GM12874 (cell line): ENCODE measurements around the gene XIRP2.

Experiments
- TF ChIP-seq, protein P1 (sequence below): IDR thresholded peaks from 2 replicates; pipeline ENCODE4 v1.5.1; 2011; ENCODE audit warnings: low read depth, mild to moderate bottlenecking, control low read depth, low read length, moderate library complexity; ENCODE audit not compliant: insufficient read depth

The XIRP2 gene

DNA sequence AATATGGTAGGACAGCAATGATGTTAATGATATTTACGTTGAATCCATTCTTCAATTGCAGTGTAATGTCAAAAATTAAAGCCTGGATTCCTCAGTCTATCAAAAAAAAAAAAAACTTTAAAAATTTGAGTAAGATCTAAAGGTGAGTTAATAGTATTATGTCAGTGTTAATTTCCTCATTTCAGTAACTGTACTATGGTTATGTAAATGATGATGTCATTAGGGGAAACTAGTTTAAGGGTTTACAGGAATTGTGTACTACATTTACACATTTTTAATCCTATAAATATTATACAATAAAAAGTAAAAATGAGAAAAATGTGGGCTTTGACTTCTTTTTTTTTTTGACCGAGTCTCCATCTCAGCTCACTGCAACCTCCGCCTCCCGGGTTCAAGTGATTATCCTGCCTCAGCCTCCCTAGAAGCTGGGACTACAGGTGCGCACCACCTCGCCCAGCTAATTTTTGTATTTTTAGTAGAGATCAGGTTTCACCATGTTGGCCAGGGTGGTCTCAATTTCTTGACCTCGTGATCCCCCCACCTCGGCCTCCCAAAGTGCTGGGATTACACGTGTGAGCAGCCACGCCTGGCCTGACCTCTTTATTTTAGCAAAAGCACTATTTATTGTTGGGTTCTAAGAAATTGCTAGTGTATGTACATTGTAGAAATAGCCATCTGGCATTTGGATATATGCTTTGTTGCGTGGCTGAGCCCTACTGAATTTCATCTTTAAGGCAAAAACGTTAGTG lies 106.5 kb downstream of the XIRP2 start:
- TF ChIP-seq, protein P1, sequence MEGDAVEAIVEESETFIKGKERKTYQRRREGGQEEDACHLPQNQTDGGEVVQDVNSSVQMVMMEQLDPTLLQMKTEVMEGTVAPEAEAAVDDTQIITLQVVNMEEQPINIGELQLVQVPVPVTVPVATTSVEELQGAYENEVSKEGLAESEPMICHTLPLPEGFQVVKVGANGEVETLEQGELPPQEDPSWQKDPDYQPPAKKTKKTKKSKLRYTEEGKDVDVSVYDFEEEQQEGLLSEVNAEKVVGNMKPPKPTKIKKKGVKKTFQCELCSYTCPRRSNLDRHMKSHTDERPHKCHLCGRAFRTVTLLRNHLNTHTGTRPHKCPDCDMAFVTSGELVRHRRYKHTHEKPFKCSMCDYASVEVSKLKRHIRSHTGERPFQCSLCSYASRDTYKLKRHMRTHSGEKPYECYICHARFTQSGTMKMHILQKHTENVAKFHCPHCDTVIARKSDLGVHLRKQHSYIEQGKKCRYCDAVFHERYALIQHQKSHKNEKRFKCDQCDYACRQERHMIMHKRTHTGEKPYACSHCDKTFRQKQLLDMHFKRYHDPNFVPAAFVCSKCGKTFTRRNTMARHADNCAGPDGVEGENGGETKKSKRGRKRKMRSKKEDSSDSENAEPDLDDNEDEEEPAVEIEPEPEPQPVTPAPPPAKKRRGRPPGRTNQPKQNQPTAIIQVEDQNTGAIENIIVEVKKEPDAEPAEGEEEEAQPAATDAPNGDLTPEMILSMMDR: no peak

DNA sequence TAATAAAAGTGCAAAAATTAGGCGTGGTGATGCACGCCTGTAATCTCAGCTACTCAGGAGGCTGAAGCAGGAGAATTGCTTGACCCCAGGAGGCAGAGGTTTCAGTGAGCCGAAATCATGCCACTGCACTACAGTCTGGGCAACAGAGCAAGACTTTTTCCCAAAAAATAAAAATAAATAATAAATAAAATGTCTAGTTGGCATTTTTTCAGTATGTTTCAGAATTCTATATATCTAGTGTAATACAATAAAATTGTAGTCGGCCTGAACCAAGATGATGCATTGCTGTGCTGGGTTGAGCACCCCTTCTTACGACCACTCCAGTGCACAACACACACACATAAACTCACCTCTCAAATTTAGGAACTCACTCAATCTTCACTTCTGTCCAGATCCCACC lies 108.2 kb downstream of the XIRP2 start:
- TF ChIP-seq, protein P1: no peak

- TF ChIP-seq, protein P1: no peak
Measured at GRCh38 chr2:167001165-167001564, 112.9 kb downstream of the XIRP2 start.

- TF ChIP-seq, protein P1: no peak
Measured at GRCh38 chr2:167005096-167005495, 116.8 kb downstream of the XIRP2 start.

GRCh38 chr2:167013227-167013626 lies 124.9 kb downstream of the XIRP2 start:
- TF ChIP-seq, protein P1: no peak

GRCh38 chr2:167015806-167016205 lies 127.5 kb downstream of the XIRP2 start:
- TF ChIP-seq, protein P1: no peak

DNA sequence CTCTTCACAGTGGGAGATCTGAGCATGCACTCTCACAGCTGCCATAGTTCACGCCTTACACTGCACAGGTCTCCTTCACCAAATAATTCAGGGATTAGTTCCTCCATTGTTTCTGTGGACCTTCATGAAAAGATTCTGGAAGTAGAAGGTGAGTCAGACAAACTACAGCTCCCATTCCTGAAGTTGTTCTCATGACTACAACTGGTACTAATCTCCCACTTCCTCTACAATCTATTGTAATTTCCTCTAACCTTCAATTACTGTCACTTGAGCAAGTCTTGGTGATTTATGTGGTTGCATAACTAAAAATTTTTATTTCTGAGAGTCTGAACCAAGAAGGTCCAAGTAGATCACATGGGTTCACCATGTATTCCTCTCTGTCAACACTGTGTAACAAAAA lies 128.7 kb downstream of the XIRP2 start:
- TF ChIP-seq, protein P1: no peak
